Activated T-helper 1 cell treated with anti-CD3 and anti-CD28 coated beads, Interleukin-12 subunit alpha, Interleukin-12 subunit beta, Interleukin-2, Interleukin-4 antibody, amounts not matched to agents 30 ng/mL and 10 ng/mL and 1 ng/mL, durations not matched to agents 14 hours and 24 hours and 36 hours (primary cell): ENCODE results near the gene PPARD. TPM values are rescaled to one million over a fixed set of nuclear protein-coding genes. Genes with fewer than 3 reads are reported as not detected.
"Not testable (repeated sequence)": the region's sequence is repeated elsewhere in the genome, so short reads cannot be mapped to it uniquely, and the experiment has no call there.

Source experiments
- DNase-seq: peaks from one replicate; pipeline ENCODE4 v3.0.0; 2021; ENCODE audit warnings: low spot score
- H3K27ac Mint-ChIP-seq: one replicate; pipeline ENCODE4 v1.8.0; 2021; ENCODE audit warnings: mild to moderate bottlenecking, mixed read lengths
- H3K27me3 Mint-ChIP-seq: one replicate; pipeline ENCODE4 v1.8.0; 2022; ENCODE audit warnings: mild to moderate bottlenecking, moderate library complexity, mixed read lengths; ENCODE audit not compliant: insufficient read depth
- H3K36me3 Mint-ChIP-seq: one replicate; pipeline ENCODE4 v1.8.0; 2021; ENCODE audit warnings: low read depth, mixed read lengths
- H3K4me1 Mint-ChIP-seq: one replicate; pipeline ENCODE4 v1.8.0; 2021; ENCODE audit warnings: low read depth, mixed read lengths
- H3K4me3 Mint-ChIP-seq: one replicate; pipeline ENCODE4 v1.8.0; 2021; ENCODE audit warnings: mild to moderate bottlenecking, moderate library complexity, mixed read lengths
- H3K9me3 Mint-ChIP-seq: one replicate; pipeline ENCODE4 v1.8.0; 2021; ENCODE audit warnings: mixed read lengths
- intact Hi-C: fragments of 100-400 bp; cut with micrococcal nuclease; formaldehyde crosslinking; loops from one replicate; pipeline ENCODE4 v1.15.1; 2024
- total RNA-seq: library from RNA; stranded (reverse); gene quantifications from 2 replicates; pipeline ENCODE4 v1.2.3, GENCODE V29; 2022

Gene PPARD
- total RNA-seq, 1 donor from 2014 or later, result 17.4 TPM

GRCh38 chr6:35382015-35382414 lies 39.7 kb downstream of the PPARD start:
- intact Hi-C loops, result no loop called here
- Mint-ChIP-seq H3K36me3 (peaks cover 17% of the 10 kb centered on the region), H3K27ac (no peak overlapping the region), H3K4me3 (no peak overlapping the region), H3K4me1 (peaks cover 6% of the 10 kb centered on the region), H3K27me3 (no peaks in the 10 kb centered on the region), H3K9me3 (peaks cover 4% of the 10 kb centered on the region)
- no peak for DNase-seq

DNA sequence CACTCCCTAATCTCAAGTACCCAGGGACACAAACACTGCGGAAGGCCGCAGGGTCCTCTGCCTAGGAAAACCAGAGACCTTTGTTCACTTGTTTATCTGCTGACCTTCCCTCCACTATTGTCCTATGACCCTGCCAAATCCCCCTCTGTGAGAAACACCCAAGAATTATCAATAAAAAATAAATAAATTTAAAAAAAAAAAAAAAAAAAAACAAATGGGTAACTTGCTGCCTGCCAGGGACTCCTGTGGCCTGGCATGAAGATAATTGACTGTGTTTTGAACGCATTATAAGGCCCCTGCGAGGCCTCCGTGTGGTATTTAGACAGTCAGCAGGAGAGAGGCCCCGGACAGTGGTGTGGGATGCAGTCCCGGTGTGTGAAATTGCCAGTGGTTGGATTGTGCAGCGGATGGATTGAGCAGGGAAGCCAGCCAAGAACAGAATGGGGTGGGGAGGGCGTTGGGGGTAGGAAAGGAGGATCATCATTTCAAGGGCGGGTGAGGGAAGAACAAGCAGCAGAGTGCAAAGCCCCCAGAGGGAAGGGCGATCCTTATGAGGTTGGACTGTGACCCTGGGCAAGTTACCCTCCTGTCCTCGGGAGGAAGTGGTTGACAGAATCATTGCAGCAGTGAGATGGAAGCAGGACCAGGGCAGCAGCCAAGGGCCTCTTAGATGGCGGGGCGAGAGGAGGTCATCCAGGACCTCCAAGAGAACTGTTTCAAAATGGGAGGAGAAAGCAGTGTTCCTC lies 43.3 kb downstream of the PPARD start:
- peaks cover 4% of the 10 kb centered on the region for H3K9me3 Mint-ChIP-seq
- H3K27ac Mint-ChIP-seq, result no peak overlapping the region
- intact Hi-C loops, result no loop called here
- no peak overlapping the region for H3K4me3 Mint-ChIP-seq
- H3K36me3 Mint-ChIP-seq, result peaks cover 18% of the 10 kb centered on the region
- H3K4me1 Mint-ChIP-seq, result peaks cover 17% of the 10 kb centered on the region
- no peak for DNase-seq
- H3K27me3 Mint-ChIP-seq, result no peaks in the 10 kb centered on the region

GRCh38 chr6:35386989-35387388 lies 44.6 kb downstream of the PPARD start:
- Mint-ChIP-seq H3K36me3 (peaks cover 7% of the 10 kb centered on the region), H3K4me3 (no peak overlapping the region), H3K27ac (no peak overlapping the region), H3K9me3 (peaks cover 4% of the 10 kb centered on the region), H3K4me1 (peaks cover 19% of the 10 kb centered on the region), H3K27me3 (no peaks in the 10 kb centered on the region)
- intact Hi-C loops, result no loop called here
- no peak for DNase-seq

DNA sequence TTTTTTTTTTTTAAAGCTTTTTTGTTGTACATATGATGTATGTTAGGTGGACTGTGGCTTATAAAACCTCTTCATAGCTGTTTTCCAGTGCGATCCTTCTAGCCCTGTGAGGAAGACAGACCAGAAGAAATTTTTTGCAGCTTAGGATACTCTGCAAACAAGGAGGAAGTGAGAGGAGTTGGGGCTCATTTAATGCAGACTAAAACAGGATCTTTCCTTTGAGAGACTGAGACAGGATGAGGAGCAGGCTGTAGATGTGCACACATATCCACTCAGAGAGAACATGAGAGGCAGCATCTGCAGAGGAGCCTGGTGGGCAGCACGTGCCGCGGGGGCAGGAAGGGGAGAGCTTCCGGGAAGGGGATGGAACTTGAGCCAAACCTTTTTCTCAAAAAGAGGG lies 45.7 kb downstream of the PPARD start:
- H3K4me1 Mint-ChIP-seq, result peaks cover 23% of the 10 kb centered on the region
- intact Hi-C loops, result no loop called here
- no peak overlapping the region for H3K4me3 Mint-ChIP-seq
- H3K9me3 Mint-ChIP-seq, result peaks cover under 1% of the 10 kb centered on the region
- no peaks in the 10 kb centered on the region for H3K27me3 Mint-ChIP-seq
- peaks cover 4% of the 10 kb centered on the region for H3K36me3 Mint-ChIP-seq
- no peak for DNase-seq
- H3K27ac Mint-ChIP-seq, result no peak overlapping the region

GRCh38 chr6:35388772-35389352 lies 46.5 kb downstream of the PPARD start:
- H3K4me3 Mint-ChIP-seq, result no peak overlapping the region

DNA sequence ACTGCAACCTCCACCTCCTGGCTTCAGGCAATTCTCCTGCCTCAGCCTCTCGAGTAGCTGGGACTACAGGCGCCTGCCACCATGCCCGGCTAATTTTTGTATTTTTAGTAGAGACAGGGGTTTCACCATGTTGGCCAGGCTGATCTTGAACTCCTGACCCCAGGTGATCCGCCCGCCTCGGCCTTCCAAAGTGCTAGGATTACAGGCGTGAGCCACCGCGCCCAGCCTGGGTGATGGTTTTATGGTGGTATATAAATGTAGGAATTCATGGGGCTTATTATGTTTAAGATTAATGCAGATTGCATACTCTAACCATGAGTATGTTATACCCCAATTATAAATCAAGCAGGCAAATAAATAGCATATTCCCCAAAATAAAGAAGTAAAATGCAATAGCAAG lies 47.0 kb downstream of the PPARD start:
- intact Hi-C loops, H3K27me3 Mint-ChIP-seq, H3K36me3 Mint-ChIP-seq, H3K27ac Mint-ChIP-seq, H3K4me3 Mint-ChIP-seq, H3K9me3 Mint-ChIP-seq, DNase-seq: not testable (repeated sequence)
- H3K4me1 Mint-ChIP-seq, result peaks cover 36% of the 10 kb centered on the region

More at GRCh38 chr6:35388772-35389352, 46.5 kb downstream of the PPARD start:
- Mint-ChIP-seq H3K27ac (no peak overlapping the region), H3K36me3 (peaks cover 3% of the 10 kb centered on the region), H3K27me3 (no peaks in the 10 kb centered on the region), H3K9me3 (no peaks in the 10 kb centered on the region), H3K4me1 (peaks cover 31% of the 10 kb centered on the region)
- DNase-seq, result no peak
- intact Hi-C loops, result no loop called here

DNA sequence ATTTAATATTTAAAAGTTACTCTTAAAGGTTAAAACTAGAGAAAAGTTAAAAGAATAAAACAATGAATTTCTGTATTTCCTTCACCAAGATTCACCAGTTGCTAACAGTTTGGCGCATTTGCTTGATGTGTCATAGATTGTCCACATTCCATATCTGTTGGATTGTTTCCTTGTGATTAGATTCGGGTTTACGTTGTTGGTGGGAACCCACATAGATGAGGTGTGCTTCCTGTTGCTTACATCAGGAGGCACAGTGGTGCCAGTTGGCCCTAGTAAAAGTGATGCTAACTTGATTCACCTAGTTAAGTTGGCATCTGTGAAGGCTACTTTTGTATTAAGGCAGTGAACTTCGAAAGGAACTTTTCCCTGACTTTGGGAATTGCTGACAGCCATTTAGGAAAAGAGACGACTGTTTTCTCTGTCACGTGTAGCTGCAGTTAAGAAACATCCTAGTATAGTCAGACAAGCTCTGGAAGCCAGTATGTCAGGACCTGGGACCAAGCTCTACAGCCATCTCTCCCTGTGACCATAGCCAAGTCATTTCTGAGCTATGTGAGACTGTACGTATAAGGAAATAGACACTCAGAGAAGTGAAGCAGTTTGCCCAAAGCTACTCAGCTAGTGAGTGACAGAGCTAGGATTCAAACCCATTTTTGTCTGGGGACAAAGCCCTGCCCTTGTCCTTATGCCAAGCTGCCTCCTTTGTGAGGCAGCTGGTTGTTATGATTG lies 49.0 kb downstream of the PPARD start:
- DNase-seq, result no peak
- H3K4me3 Mint-ChIP-seq, result no peak overlapping the region
- no peaks in the 10 kb centered on the region for H3K27me3 Mint-ChIP-seq
- peak overlapping the region; percentile 48 for H3K27ac Mint-ChIP-seq
- peaks cover 5% of the 10 kb centered on the region for H3K36me3 Mint-ChIP-seq
- H3K9me3 Mint-ChIP-seq, result no peaks in the 10 kb centered on the region
- intact Hi-C loops, result no loop called here
- peaks cover 45% of the 10 kb centered on the region for H3K4me1 Mint-ChIP-seq

GRCh38 chr6:35392111-35392702 lies 49.8 kb downstream of the PPARD start:
- Mint-ChIP-seq H3K27ac (no peak overlapping the region), H3K27me3 (no peaks in the 10 kb centered on the region), H3K4me1 (peaks cover 45% of the 10 kb centered on the region), H3K9me3 (no peaks in the 10 kb centered on the region), H3K36me3 (peaks cover 7% of the 10 kb centered on the region), H3K4me3 (no peak overlapping the region)
- intact Hi-C loops, result no loop called here
- DNase-seq, result no peak

DNA sequence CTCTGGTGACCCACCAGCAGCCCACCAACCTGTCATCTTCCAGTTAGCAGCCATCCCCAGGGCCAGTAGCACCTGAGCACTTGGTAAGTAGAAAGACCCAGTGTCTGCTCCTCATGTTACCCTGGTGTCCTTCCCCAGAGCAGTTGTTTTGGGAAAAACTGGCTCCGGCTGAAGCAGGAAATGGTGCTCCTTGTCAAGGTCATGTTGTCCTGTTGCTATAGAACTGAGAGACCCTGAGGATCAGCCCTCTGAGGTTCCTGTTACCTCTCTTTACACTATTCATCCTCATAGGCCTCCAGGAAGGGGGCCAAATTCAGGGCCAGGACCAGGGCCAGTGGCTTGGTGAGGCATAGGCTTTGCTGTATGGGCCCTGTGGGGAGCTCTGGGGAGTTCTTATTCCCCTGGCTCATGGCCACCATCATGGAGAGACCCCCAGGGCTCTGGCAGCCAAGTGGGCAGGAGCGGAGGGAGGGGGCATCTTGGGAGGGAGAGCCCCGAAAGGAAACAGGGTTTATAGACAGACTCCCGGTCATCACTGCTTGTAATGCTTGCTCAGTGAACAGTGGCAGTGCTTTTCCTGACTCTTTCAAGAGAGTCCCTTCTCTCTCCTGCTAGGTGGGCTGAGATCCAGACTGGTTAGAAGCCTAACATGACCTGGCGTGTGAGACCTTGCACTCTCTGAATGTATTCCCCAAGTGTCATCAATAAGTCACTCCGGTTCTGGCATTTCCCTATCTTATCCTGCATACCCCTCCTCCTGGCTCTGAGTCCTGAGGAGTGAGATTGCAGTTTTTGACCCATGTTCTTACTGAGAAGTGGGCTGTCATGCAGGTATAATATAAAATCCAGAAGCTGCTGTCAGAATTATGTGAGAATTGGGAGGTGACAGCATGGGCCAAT lies 50.7 kb downstream of the PPARD start:
- intact Hi-C loops, result no loop called here
- H3K9me3 Mint-ChIP-seq, result no peaks in the 10 kb centered on the region
- no peak overlapping the region for H3K4me3 Mint-ChIP-seq
- peaks cover 43% of the 10 kb centered on the region for H3K4me1 Mint-ChIP-seq
- no peaks in the 10 kb centered on the region for H3K27me3 Mint-ChIP-seq
- peak overlapping the region; percentile 94 for H3K27ac Mint-ChIP-seq
- no peak for DNase-seq
- H3K36me3 Mint-ChIP-seq, result peaks cover 7% of the 10 kb centered on the region

DNA sequence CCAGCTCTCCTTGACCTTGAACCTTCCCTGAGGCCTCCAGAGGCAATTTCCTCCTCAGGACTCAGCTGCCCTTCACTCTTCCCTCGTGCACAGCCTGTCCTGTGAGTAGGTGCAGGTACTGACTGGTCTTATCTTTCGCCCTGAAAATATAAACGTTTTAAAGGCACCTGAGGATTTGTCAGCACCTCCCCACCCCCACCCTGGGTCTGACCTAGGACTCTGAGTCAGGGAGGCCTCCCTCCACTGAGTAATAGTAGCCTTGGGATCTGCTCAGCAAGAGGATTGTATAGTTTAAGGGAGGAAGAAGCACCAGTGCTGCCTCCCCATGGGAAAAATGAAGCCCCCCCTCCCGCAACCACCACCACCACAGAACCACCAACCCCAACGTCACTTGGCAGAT lies 54.6 kb downstream of the PPARD start:
- no peak for DNase-seq
- Mint-ChIP-seq H3K4me3 (no peak overlapping the region), H3K9me3 (no peaks in the 10 kb centered on the region), H3K27ac (no peak overlapping the region), H3K27me3 (no peaks in the 10 kb centered on the region), H3K4me1 (peaks cover 34% of the 10 kb centered on the region), H3K36me3 (peaks cover 10% of the 10 kb centered on the region)
- intact Hi-C loops, result no loop called here

DNA sequence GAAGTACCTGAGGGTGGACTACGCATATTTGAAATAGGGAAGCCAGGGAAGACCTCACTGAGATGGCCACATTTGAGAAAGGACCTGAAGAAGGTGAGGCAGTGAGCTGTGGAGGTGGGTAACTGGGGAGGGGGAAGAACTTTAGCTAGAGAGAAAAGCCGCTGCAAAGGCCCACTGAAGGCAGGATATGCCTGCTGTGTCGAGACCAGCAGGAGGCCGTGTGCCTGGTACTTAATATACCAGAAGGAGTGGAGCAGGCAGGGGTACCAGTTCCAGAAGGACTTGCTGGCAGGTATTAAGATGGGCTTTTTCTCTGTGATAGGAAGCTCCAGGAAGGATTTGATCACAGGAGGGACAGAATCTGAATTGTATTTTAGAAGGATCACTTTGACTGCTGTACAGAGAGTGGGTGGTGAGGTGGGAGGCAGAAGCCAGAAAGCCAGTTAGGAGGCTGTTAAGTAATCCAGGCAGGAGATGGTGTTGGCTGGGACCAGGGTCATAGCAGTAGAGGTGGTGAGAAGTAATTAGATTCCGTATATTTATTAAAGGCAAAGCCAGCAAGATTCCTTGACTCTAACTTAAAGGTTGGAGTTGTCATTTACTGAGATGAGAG lies 55.6 kb downstream of the PPARD start:
- H3K4me3 Mint-ChIP-seq, result no peak overlapping the region
- H3K4me1 Mint-ChIP-seq, result peaks cover 32% of the 10 kb centered on the region
- H3K27ac Mint-ChIP-seq, result no peak overlapping the region
- no peaks in the 10 kb centered on the region for H3K27me3 Mint-ChIP-seq
- DNase-seq, result no peak
- H3K9me3 Mint-ChIP-seq, result no peaks in the 10 kb centered on the region
- intact Hi-C loops, result no loop called here
- peaks cover 10% of the 10 kb centered on the region for H3K36me3 Mint-ChIP-seq

DNA sequence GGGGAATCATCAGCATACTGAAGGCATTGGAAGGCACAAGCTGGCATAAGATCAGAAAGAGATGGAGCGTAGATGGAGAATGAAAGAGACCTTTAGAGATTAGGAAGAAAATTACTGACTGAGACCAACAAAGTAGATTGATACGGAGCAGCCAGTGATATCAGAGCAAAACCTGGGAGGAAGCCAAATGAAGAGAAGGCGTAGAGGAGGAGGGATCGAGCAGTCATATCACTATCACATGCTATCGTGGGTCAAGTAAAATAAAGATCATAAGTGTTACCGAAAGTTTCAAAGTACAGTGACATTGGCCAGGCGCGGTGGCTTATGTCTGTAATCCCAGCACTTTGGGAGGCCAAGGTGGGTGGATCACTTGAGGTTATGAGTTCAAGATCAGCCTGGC lies 56.2 kb downstream of the PPARD start:
- peaks cover 29% of the 10 kb centered on the region for H3K4me1 Mint-ChIP-seq
- H3K27ac Mint-ChIP-seq, result no peak overlapping the region
- H3K4me3 Mint-ChIP-seq, result no peak overlapping the region
- intact Hi-C loops, result no loop called here
- no peak for DNase-seq
- no peaks in the 10 kb centered on the region for H3K27me3 Mint-ChIP-seq
- no peaks in the 10 kb centered on the region for H3K9me3 Mint-ChIP-seq
- H3K36me3 Mint-ChIP-seq, result peaks cover 10% of the 10 kb centered on the region
